OCI-LY1 (cell line): ENCODE measurements around the gene OXLD1.

Source experiments
- H2AFZ ChIP-seq: fragments of 200-600 bp; sonication (generic), shearing (Covaris generic); 2 replicates; pipeline ENCODE4 v1.6.0; 2014; ENCODE audit warnings: antibody characterized with exemption, mild to moderate bottlenecking, low read length
- H3F3A ChIP-seq: fragments of 200-600 bp; sonication (generic), shearing (Covaris generic); 2 replicates; pipeline ENCODE4 v1.6.0; 2014; ENCODE audit warnings: mild to moderate bottlenecking, antibody characterized with exemption, low read length, moderate library complexity; ENCODE audit not compliant: insufficient read depth
- H3K27ac ChIP-seq: fragments of 200-600 bp; sonication (generic); 2 replicates; pipeline ENCODE4 v1.5.1; 2014; ENCODE audit warnings: low read length, mixed run types, mild to moderate bottlenecking, low read depth; ENCODE audit not compliant: poor library complexity, severe bottlenecking
- H3K27me3 ChIP-seq: fragments of 200-600 bp; sonication (generic); 2 replicates; pipeline ENCODE4 v1.6.0; 2014; ENCODE audit warnings: antibody characterized with exemption, mild to moderate bottlenecking, low read length, moderate library complexity; ENCODE audit not compliant: insufficient read depth
- H3K36me3 ChIP-seq: fragments of 200-600 bp; sonication (generic); 2 replicates; pipeline ENCODE4 v1.6.1; 2014; ENCODE audit warnings: mild to moderate bottlenecking, antibody characterized with exemption, low read length, moderate library complexity, mixed read lengths; ENCODE audit not compliant: insufficient read depth
- H3K4me1 ChIP-seq: fragments of 200-600 bp; sonication (generic); 2 replicates; pipeline ENCODE4 v1.5.1; 2014; ENCODE audit warnings: mild to moderate bottlenecking, low read length, moderate library complexity; ENCODE audit not compliant: insufficient read depth, severe bottlenecking
- H3K4me2 ChIP-seq: fragments of 200-600 bp; sonication (generic), shearing (Covaris generic); 2 replicates; pipeline ENCODE4 v1.6.1; 2014; ENCODE audit warnings: low read length
- H3K4me3 ChIP-seq: fragments of 200-600 bp; sonication (generic); 2 replicates; pipeline ENCODE4 v1.5.1; 2014; ENCODE audit warnings: low read length, low read depth, mild to moderate bottlenecking, mixed read lengths; ENCODE audit not compliant: poor library complexity, severe bottlenecking
- H3K79me2 ChIP-seq: fragments of 200-600 bp; shearing (Covaris generic); 2 replicates; pipeline ENCODE4 v1.6.1; 2016; ENCODE audit warnings: mixed run types, low read length, mixed read lengths; ENCODE audit not compliant: insufficient read depth
- H3K9ac ChIP-seq: fragments of 200-600 bp; sonication (generic), shearing (Covaris generic); 2 replicates; pipeline ENCODE4 v1.6.1; 2014; ENCODE audit warnings: mild to moderate bottlenecking, low read length, mixed read lengths
- H3K9me2 ChIP-seq: fragments of 200-600 bp; sonication (generic), shearing (Covaris generic); 2 replicates; pipeline ENCODE4 v1.6.1; 2014; ENCODE audit warnings: low read depth, mild to moderate bottlenecking, low read length, mixed read lengths
- H3K9me3 ChIP-seq: fragments of 200-600 bp; shearing (Covaris generic); 2 replicates; pipeline ENCODE4 v1.6.1; 2014; ENCODE audit warnings: low read length, mixed read lengths
- H4K20me1 ChIP-seq: fragments of 200-600 bp; sonication (generic), shearing (Covaris generic); 2 replicates; pipeline ENCODE4 v1.6.0; 2016; ENCODE audit warnings: mild to moderate bottlenecking, low read length; ENCODE audit not compliant: insufficient read depth
- CTCF ChIP-seq: fragments of 200-600 bp; sonication (generic), shearing (Covaris generic); IDR thresholded peaks from 2 replicates; pipeline ENCODE4 v1.5.1; 2017; ENCODE audit warnings: mild to moderate bottlenecking, antibody characterized with exemption, low read length, moderate library complexity, mixed read lengths
- EZH2 ChIP-seq: fragments of 200-600 bp; sonication (generic), shearing (Covaris generic); IDR thresholded peaks from 2 replicates; pipeline ENCODE4 v1.8.0; 2017; ENCODE audit warnings: borderline replicate concordance, mixed run types, mild to moderate bottlenecking, antibody characterized with exemption, low read length, moderate library complexity, mixed read lengths

Gene OXLD1

GRCh38 chr17:81666342-81667191 is at the start of gene OXLD1, which contains the start of gene CCDC137:
Gene OXLD1 (minus strand): TSS chr17:81666605. CDS start chr17:81666577, 28 bp downstream.
Gene CCDC137 (plus strand): TSS chr17:81666737. CDS start chr17:81666767, 30 bp downstream.
- TF ChIP-seq CTCF (no peak), EZH2 (no peak)
- no peaks in the 10 kb centered on the region for H3K9me2 ChIP-seq
- peak within 1 kb of the TSS; percentile 93 for H3K4me2 ChIP-seq
- peaks cover 52% of the 10 kb centered on the region for H3K36me3 ChIP-seq
- H3F3A ChIP-seq = no peaks in the 10 kb centered on the region
- H3K27ac ChIP-seq = peak within 1 kb of the TSS; percentile 47
- no peaks in the 10 kb centered on the region for H3K9me3 ChIP-seq
- H2AFZ ChIP-seq = no peak within 1 kb of the TSS
- no peaks in the 10 kb centered on the region for H3K27me3 ChIP-seq
- peaks cover 24% of the 10 kb centered on the region for H3K4me1 ChIP-seq
- H3K9ac ChIP-seq = peak within 1 kb of the TSS; percentile 94
- no peaks in the 10 kb centered on the region; the same call in 1 of the 2 replicates for H3K79me2 ChIP-seq
- H4K20me1 ChIP-seq = no peaks in the 10 kb centered on the region
- H3K4me3 ChIP-seq = peak within 1 kb of the TSS; percentile 82

DNA sequence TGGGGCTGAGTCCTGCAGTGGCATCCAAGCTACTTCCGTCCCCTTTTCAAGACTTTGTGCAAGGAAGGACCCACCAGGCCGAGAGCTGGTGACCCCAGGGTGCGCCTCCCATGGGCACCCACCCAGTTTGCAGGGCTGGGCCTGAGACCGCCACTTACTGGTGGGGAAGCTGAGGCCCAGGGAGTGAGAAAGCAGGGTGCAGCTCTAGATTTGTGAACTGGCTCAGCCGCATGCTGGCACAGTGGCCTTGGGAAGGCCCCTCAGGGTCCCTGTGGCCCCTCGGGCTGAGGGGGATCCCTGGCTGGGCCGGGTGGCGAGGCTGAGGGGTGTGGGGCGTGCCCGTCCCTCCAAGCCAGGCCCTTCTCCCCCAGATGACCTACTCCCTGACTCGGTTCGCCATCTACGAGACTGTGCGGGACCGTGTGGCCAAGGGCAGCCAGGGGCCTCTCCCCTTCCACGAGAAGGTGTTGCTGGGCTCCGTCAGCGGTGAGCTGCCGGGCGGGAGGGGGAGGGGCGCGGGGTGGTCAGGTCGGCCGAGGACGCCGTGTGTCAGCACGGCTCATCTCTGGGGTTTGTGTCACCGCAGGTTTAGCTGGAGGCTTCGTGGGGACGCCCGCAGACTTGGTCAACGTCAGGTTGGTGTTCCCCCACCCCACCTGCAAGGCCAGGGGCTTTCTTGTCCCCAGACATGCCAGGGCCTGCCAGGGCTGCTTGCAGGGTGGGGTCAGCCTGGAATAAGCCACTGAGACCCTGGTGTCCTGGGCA is 48.9 kb upstream of the OXLD1 start:
- Histone ChIP-seq H3K9me3 (no peaks in the 10 kb centered on the region), H3K9ac (no peak overlapping the region), H4K20me1 (no peaks in the 10 kb centered on the region), H3F3A (no peaks in the 10 kb centered on the region), H3K4me3 (no peak overlapping the region), H3K79me2 (no peaks in the 10 kb centered on the region), H3K27me3 (no peaks in the 10 kb centered on the region), H2AFZ (no peak overlapping the region), H3K4me1 (peaks cover 30% of the 10 kb centered on the region), H3K27ac (no peak overlapping the region), H3K36me3 (peaks cover 14% of the 10 kb centered on the region; the same call in 1 of the 2 replicates), H3K9me2 (no peaks in the 10 kb centered on the region), H3K4me2 (no peak overlapping the region)
- TF ChIP-seq CTCF (no peak), EZH2 (no peak)

DNA sequence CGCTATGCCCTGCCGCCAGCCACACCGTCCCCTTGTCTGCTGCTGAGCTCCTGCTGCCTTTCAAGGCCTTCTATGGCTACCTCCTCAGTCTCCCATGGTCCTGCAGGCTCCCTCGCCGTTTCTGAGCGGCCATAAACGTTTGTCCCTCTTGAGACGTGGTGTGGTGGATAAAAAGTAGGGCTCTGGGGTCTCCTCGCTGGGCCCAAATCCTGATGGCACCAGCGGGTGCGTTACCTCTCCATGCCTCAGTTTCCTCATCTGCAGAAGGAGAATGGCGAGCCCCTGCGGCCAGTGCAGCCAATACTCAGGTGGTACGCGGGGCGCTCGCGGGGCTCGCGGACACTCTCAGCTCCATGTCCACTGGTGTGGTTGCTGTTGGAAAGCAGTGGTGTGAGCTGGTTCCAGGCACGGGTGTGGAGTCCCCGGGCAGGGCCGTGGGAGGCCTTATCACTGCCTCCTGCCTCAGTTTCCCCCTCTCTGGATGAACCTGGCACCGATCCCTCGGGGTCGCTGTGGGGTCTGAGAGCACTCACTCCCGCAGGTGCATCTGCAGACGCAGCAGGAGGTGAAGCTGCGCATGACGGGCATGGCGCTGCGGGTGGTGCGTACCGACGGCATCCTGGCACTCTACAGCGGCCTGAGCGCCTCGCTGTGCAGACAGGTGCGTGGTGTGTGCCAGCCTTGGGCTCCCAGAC is 48.2 kb upstream of the OXLD1 start:
- Histone ChIP-seq H3K9me2 (no peaks in the 10 kb centered on the region), H3K27me3 (no peaks in the 10 kb centered on the region), H3K79me2 (no peaks in the 10 kb centered on the region), H3K9ac (no peak overlapping the region), H4K20me1 (no peaks in the 10 kb centered on the region), H3K4me3 (no peak overlapping the region), H2AFZ (no peak overlapping the region), H3K4me1 (peaks cover 36% of the 10 kb centered on the region), H3F3A (0 out of 2 replicates have a peak, but pooled peaks cover 4% of the 10 kb centered on the region), H3K36me3 (peaks cover 8% of the 10 kb centered on the region; the same call in 1 of the 2 replicates), H3K27ac (no peak overlapping the region), H3K4me2 (no peak overlapping the region), H3K9me3 (no peaks in the 10 kb centered on the region)
- no peak for TF ChIP-seq CTCF
- no peak for TF ChIP-seq EZH2
